IMR-90 (cell line): ENCODE data around the gene SARS2. TPM values are rescaled to one million over a fixed set of nuclear protein-coding genes. Genes with fewer than 3 reads are reported as not detected.

Source experiments
- ATAC-seq: fragments of 200-7000 bp; cut with Tn5 transposase; 2 replicates; pipeline ENCODE4 v1.9.1; 2020; ENCODE audit warnings: low read depth, mild to moderate bottlenecking, moderate library complexity
- BruUV-seq: library from RNA; stranded (reverse); fragments of 400-500 nt; replicated peaks from 2 replicates; lab custom pipeline; 2021; lab: Mats Ljungman, UMichigan
- CTCF ChIA-PET: fragments of 300-600 bp; formaldehyde crosslinking; extraction: SDS; loops from one replicate; lab custom pipeline; 2021; ENCODE audit warnings: antibody characterized with exemption; lab: Yijun Ruan, JAX
- POLR2A ChIA-PET: fragments of 300-600 bp; sonication (Branson Sonifier 250); formaldehyde crosslinking; loops from one replicate; lab custom pipeline; 2022; ENCODE audit warnings: antibody characterized with exemption; ENCODE audit not compliant: unreplicated experiment; lab: Charles Lee
- DNase-seq: peaks from one replicate; pipeline ENCODE4 v3.0.0; 2013
- H2AFZ ChIP-seq: replicated peaks from 2 replicates; pipeline ENCODE3; 2013; ENCODE audit warnings: low read length, mild to moderate bottlenecking; ENCODE audit not compliant: poor library complexity
- H2AK5ac ChIP-seq: 2 replicates; pipeline ENCODE4 v1.6.1; 2013; ENCODE audit warnings: low read depth, low read length, inconsistent platforms
- H2AK9ac ChIP-seq: replicated peaks from 2 replicates; pipeline ENCODE3; 2013; ENCODE audit warnings: mild to moderate bottlenecking, low read depth, low read length, moderate library complexity; ENCODE audit not compliant: poor library complexity
- H2BK120ac ChIP-seq: 2 replicates; pipeline ENCODE4 v1.6.1; 2013; ENCODE audit warnings: low read depth, low read length, inconsistent platforms
- H2BK15ac ChIP-seq: 3 replicates; pipeline ENCODE4 v1.6.1; 2013; ENCODE audit warnings: low read depth, low read length, inconsistent platforms
- H2BK20ac ChIP-seq: 2 replicates; pipeline ENCODE4 v1.6.1; 2013; ENCODE audit warnings: low read depth, mild to moderate bottlenecking, inconsistent platforms, low read length, moderate library complexity
- H2BK5ac ChIP-seq: 2 replicates; pipeline ENCODE4 v1.6.1; 2013; ENCODE audit warnings: mild to moderate bottlenecking, low read depth, low read length, inconsistent platforms; ENCODE audit not compliant: poor library complexity, severe bottlenecking
- H3K14ac ChIP-seq: replicated peaks from 2 replicates; pipeline ENCODE4 v1.6.1; 2013; ENCODE audit warnings: low read depth, low read length, inconsistent platforms
- H3K18ac ChIP-seq: 2 replicates; pipeline ENCODE4 v1.6.1; 2013; ENCODE audit warnings: low read depth, low read length, control low read depth
- H3K23ac ChIP-seq: 2 replicates; pipeline ENCODE4 v1.6.1; 2013; ENCODE audit warnings: low read depth, low read length, inconsistent platforms
- H3K27ac ChIP-seq: 2 replicates; pipeline ENCODE4 v1.5.1; 2013; ENCODE audit warnings: mild to moderate bottlenecking, control low read depth, low read length; ENCODE audit not compliant: insufficient read depth
- H3K27me3 ChIP-seq: 2 replicates; pipeline ENCODE4 v1.6.1; 2013; ENCODE audit warnings: low read length; ENCODE audit not compliant: control insufficient read depth, insufficient read depth
- H3K36me3 ChIP-seq: 2 replicates; pipeline ENCODE4 v1.6.1; 2013; ENCODE audit warnings: low read length, mixed read lengths; ENCODE audit not compliant: control insufficient read depth, insufficient read depth
- H3K4ac ChIP-seq: 2 replicates; pipeline ENCODE4 v1.6.1; 2013; ENCODE audit warnings: low read depth, low read length, inconsistent platforms
- H3K4me1 ChIP-seq: 2 replicates; pipeline ENCODE4 v1.6.1; 2013; ENCODE audit warnings: low read length, mixed read lengths; ENCODE audit not compliant: control insufficient read depth, insufficient read depth
- H3K4me2 ChIP-seq: 2 replicates; pipeline ENCODE4 v1.6.1; 2013; ENCODE audit warnings: low read depth, mild to moderate bottlenecking, control low read depth, low read length, moderate library complexity
- H3K4me3 ChIP-seq: 2 replicates; pipeline ENCODE4 v1.5.1; 2013; ENCODE audit warnings: low read depth, mild to moderate bottlenecking, control low read depth, low read length, moderate library complexity; ENCODE audit not compliant: insufficient read depth
- H3K56ac ChIP-seq: 2 replicates; pipeline ENCODE4 v1.6.1; 2013; ENCODE audit warnings: low read length, inconsistent platforms; ENCODE audit not compliant: insufficient read depth; ENCODE audit errors: extremely low read depth
- H3K79me1 ChIP-seq, 2 experiments: 2 replicates each; pipeline ENCODE4 v1.6.1; 2013; ENCODE audit warnings: low read length in 2 of 2, inconsistent platforms in 1 of 2, low read depth in 1 of 2
- H3K9ac ChIP-seq: 2 replicates; pipeline ENCODE4 v1.6.1; 2013; ENCODE audit warnings: low read depth, low read length, control low read depth
- H3K9me1 ChIP-seq: 2 replicates; pipeline ENCODE4 v1.6.1; 2013; ENCODE audit warnings: low read length, inconsistent platforms; ENCODE audit not compliant: insufficient read depth
- H3K9me3 ChIP-seq: 2 replicates; pipeline ENCODE4 v1.6.1; 2013; ENCODE audit warnings: low read length; ENCODE audit not compliant: control insufficient read depth, insufficient read depth
- H4K20me1 ChIP-seq: 2 replicates; pipeline ENCODE4 v1.6.1; 2013; ENCODE audit warnings: low read length, inconsistent platforms; ENCODE audit not compliant: insufficient read depth
- H4K5ac ChIP-seq: 2 replicates; pipeline ENCODE4 v1.6.1; 2013; ENCODE audit warnings: mild to moderate bottlenecking, low read depth, low read length, control low read depth
- H4K8ac ChIP-seq, 2 experiments: 2 replicates each; pipeline ENCODE4 v1.6.1; 2013; ENCODE audit warnings: low read depth in 2 of 2, low read length in 2 of 2, control low read depth in 1 of 2, inconsistent platforms in 1 of 2
- H4K91ac ChIP-seq: 2 replicates; pipeline ENCODE4 v1.6.1; 2013; ENCODE audit warnings: low read depth, low read length, inconsistent platforms; ENCODE audit not compliant: insufficient read depth
- BHLHE40 ChIP-seq: fragments of 150-350 bp; IDR thresholded peaks from 2 replicates; pipeline ENCODE4 v1.6.1; 2016; ENCODE audit warnings: mild to moderate bottlenecking, low read depth, low read length
- NFE2L2 ChIP-seq: fragments of 150-350 bp; IDR thresholded peaks from 2 replicates; pipeline ENCODE4 v1.6.1; 2016; ENCODE audit warnings: low read depth, mild to moderate bottlenecking, low read length
- USF2 ChIP-seq: fragments of 150-350 bp; IDR thresholded peaks from 2 replicates; pipeline ENCODE4 v1.6.1; 2017; ENCODE audit warnings: mild to moderate bottlenecking, antibody characterized with exemption, low read length, low read depth
- WGBS, 2 experiments: methylation state at CpG; one replicate each; pipeline versions ENCODE4 v1.1.5 to v1.1.7; 2013; ENCODE audit warnings: missing lambda C conversion rate in 2 of 2; ENCODE audit not compliant: insufficient read length in 1 of 2; ENCODE audit errors: extremely low coverage in 2 of 2; 5-methylcytosine and 5-hydroxymethylcytosine counted together
- dilution Hi-C: fragments of 300-500 bp; cut with HindIII; formaldehyde crosslinking; loops from one replicate; pipeline ENCODE4 v1.14.3; 2018; ENCODE audit warnings: low sequenced_read_pairs; ENCODE audit not compliant: unreplicated experiment
- in situ Hi-C: fragments of 300-500 bp; cut with MboI; formaldehyde crosslinking; loops from 3 replicates; pipeline ENCODE4 v1.14.3; 2019; ENCODE audit warnings: low sequenced_read_pairs, inconsistent platforms, mixed read lengths
- intact Hi-C: fragments of 100-400 bp; cut with micrococcal nuclease; formaldehyde crosslinking; loops from 2 replicates; pipeline ENCODE4 v1.10.0; 2022
- polyA plus RNA-seq, 3 experiments: library from polyadenylated mRNA; depleted of rRNA; stranded (reverse); fragments of >200 nt; gene quantifications; 2 replicates each; pipeline ENCODE4 v1.2.3, GENCODE V29; 2012; ENCODE audit warnings: low replicate concordance in 1 of 3
- total RNA-seq: library from RNA; depleted of rRNA; stranded (reverse); fragments of >200 nt; gene quantifications from 2 replicates; pipeline ENCODE4 v1.2.3, GENCODE V29; 2012

SARS2 gene
- total and polyA plus RNA-seq, 2 of the 4 experiments (the other 2 are of a cell fraction), result 10.8 to 33.4 TPM

- Histone ChIP-seq H4K5ac (no peak overlapping the region), H2AK9ac (no peak overlapping the region), H2BK120ac (no peak overlapping the region), H4K8ac (no peak overlapping the region), H3K14ac (no peak overlapping the region), H4K20me1 (no peaks in the 10 kb centered on the region; the same call in 1 of the 2 replicates), H3K9me3 (no peaks in the 10 kb centered on the region), H3K4me1 (no peaks in the 10 kb centered on the region), H4K91ac (no peak overlapping the region), H3K4me3 (no peak overlapping the region), H3K27ac (no peak overlapping the region), H3K79me1 (no peaks in the 10 kb centered on the region), H3K36me3 (peaks cover 20% of the 10 kb centered on the region), H3K56ac (no peak overlapping the region), H3K27me3 (no peaks in the 10 kb centered on the region), H2BK5ac (no peak overlapping the region), H3K4me2 (no peak overlapping the region), H3K23ac (no peak overlapping the region), H3K18ac (no peak overlapping the region), H2AFZ (no peak overlapping the region), H2BK15ac (no peak overlapping the region), H3K9ac (no peak overlapping the region), H3K9me1 (no peaks in the 10 kb centered on the region), H3K4ac (no peak overlapping the region), H2BK20ac (no peak overlapping the region), H2AK5ac (no peak overlapping the region)
- dilution Hi-C loops (no loop called here), in situ Hi-C loops (loop anchor here (10.0 to 25.0 kb wide), 2 partner anchors 185 to 298 kb away; partner anchors contain the start of gene CAPN12), intact Hi-C loops (no loop called here)
- POLR2A ChIA-PET, result no interaction called here
- TF ChIP-seq USF2, result no peak
- no peak for TF ChIP-seq BHLHE40
- TF ChIP-seq NFE2L2, result no peak
- BruUV-seq, result TSS peak; percentile 22
- WGBS, 2 experiments, result 100% methylated on average over 2 of the region's 5 CpGs; no CpG with 5 or more reads in 1 of the 2 experiments
- CTCF ChIA-PET, result interaction anchor here (1.8 kb wide), 1 partner anchor 8 kb away, joined by 5 read pairs; the partner anchor contains the start of genes MRPS12 and SARS2
- no peak for ATAC-seq
- DNase-seq, result no peak
Observed at GRCh38 chr19:38922482-38922881, 8.1 kb downstream of the SARS2 start.
